ENCODE measurements around the gene ZNF776.

Gene ZNF776

GRCh38 chr19:57748029-57748428 is 1.4 kb downstream of the ZNF776 start:
- no peaks in the 10 kb centered on the region for H3K9me3 ChIP-seq (ENCODE audit: insufficient read depth, low read depth, low read length)
- H2BK12ac ChIP-seq (ENCODE audit: low read length), result no peak overlapping the region
- no peak overlapping the region for H2AK5ac ChIP-seq (ENCODE audit: low read length)
- peaks cover 14 to 29% of the 10 kb centered on the region in 2 experiments for H3K36me3 ChIP-seq (ENCODE audit: control insufficient read depth in 1 of 2, insufficient read depth in 2 of 2, low read length in 2 of 2)
- H3K4ac ChIP-seq (ENCODE audit: low read depth, low read length), result peak overlapping the region; percentile 65
- H2AFZ ChIP-seq (ENCODE audit: insufficient read depth, low read length, poor library complexity), result no peak overlapping the region
- no peak overlapping the region for H3K14ac ChIP-seq (ENCODE audit: low read length)
- no peak overlapping the region for H3K4me3 ChIP-seq (ENCODE audit: low read depth, low read length)
- no peak overlapping the region for H4K12ac ChIP-seq (ENCODE audit: low read depth, low read length)
- no peak overlapping the region for H4K8ac ChIP-seq (ENCODE audit: low read depth, low read length)
- no peak overlapping the region for H3K27ac ChIP-seq (ENCODE audit: low read depth, low read length)
- WGBS (ENCODE audit: extremely low coverage, insufficient coverage, insufficient read length), result no CpG with 5 or more reads among the region's 3 CpGs
- no peak overlapping the region for H3K23ac ChIP-seq (ENCODE audit: low read length)
- H2BK120ac ChIP-seq (ENCODE audit: insufficient read depth, low read length, poor library complexity), result no peak overlapping the region
- H3K79me2 ChIP-seq (ENCODE audit: control insufficient read depth, insufficient read depth, low read length, poor library complexity), result peaks cover 15% of the 10 kb centered on the region
- H3K9ac ChIP-seq (ENCODE audit: low read length), result no peak overlapping the region
- DNase-seq, result no peak
- no peaks in the 10 kb centered on the region for H3K27me3 ChIP-seq (ENCODE audit: insufficient read depth, low read length)
- H3K4me2 ChIP-seq (ENCODE audit: low read length), result peak overlapping the region; percentile 80
- H3K18ac ChIP-seq (ENCODE audit: low read length), result no peak overlapping the region
- peaks cover 4% of the 10 kb centered on the region for H3K79me1 ChIP-seq (ENCODE audit: low read length)
- H3K4me1 ChIP-seq (ENCODE audit: control insufficient read depth in 1 of 2, insufficient read depth in 2 of 2, low read length in 2 of 2), result peaks cover 4 to 5% of the 10 kb centered on the region in 2 experiments
- H2BK5ac ChIP-seq (ENCODE audit: low read depth, low read length, poor library complexity), result no peak overlapping the region
- no peak overlapping the region for H4K91ac ChIP-seq (ENCODE audit: low read depth, low read length)

- Histone ChIP-seq H2BK12ac (ENCODE audit: low read length) (no peak overlapping the region), H4K12ac (ENCODE audit: low read depth, low read length) (no peak overlapping the region), H3K4ac (ENCODE audit: low read depth, low read length) (no peak overlapping the region), H2BK120ac (ENCODE audit: insufficient read depth, low read length, poor library complexity) (no peak overlapping the region), H3K27ac (ENCODE audit: low read depth, low read length) (no peak overlapping the region), H3K18ac (ENCODE audit: low read length) (no peak overlapping the region), H4K91ac (ENCODE audit: low read depth, low read length) (no peak overlapping the region), H2BK5ac (ENCODE audit: low read depth, low read length, poor library complexity) (no peak overlapping the region), H3K79me2 (ENCODE audit: control insufficient read depth, insufficient read depth, low read length, poor library complexity) (peaks cover under 1% of the 10 kb centered on the region), H3K4me2 (ENCODE audit: low read length) (no peak overlapping the region), H3K4me3 (ENCODE audit: low read depth, low read length) (no peak overlapping the region), H3K36me3 (ENCODE audit: control insufficient read depth in 1 of 2, insufficient read depth in 2 of 2, low read length in 2 of 2) (peaks cover 22 to 72% of the 10 kb centered on the region in 2 experiments), H3K79me1 (ENCODE audit: low read length) (no peaks in the 10 kb centered on the region), H3K9ac (ENCODE audit: low read length) (no peak overlapping the region), H2AK5ac (ENCODE audit: low read length) (no peak overlapping the region), H3K14ac (ENCODE audit: low read length) (no peak overlapping the region), H4K8ac (ENCODE audit: low read depth, low read length) (no peak overlapping the region), H2AFZ (ENCODE audit: insufficient read depth, low read length, poor library complexity) (no peak overlapping the region), H3K27me3 (ENCODE audit: insufficient read depth, low read length) (no peaks in the 10 kb centered on the region), H3K23ac (ENCODE audit: low read length) (no peak overlapping the region), H3K4me1 (ENCODE audit: control insufficient read depth in 1 of 2, insufficient read depth in 2 of 2, low read length in 2 of 2) (no peaks in the 10 kb centered on the region), H3K9me3 (ENCODE audit: insufficient read depth, low read depth, low read length) (no peaks in the 10 kb centered on the region)
- no peak for DNase-seq
- WGBS (ENCODE audit: extremely low coverage, insufficient coverage, insufficient read length), result no CpG with 5 or more reads among the region's 10 CpGs
Measured at GRCh38 chr19:57754091-57754673, 7.6 kb downstream of the ZNF776 start.

- WGBS (ENCODE audit: extremely low coverage, insufficient coverage, insufficient read length), result no CpG with 5 or more reads among the region's 4 CpGs
- Histone ChIP-seq H3K4me2 (ENCODE audit: low read length) (peak overlapping the region; percentile 8), H2BK12ac (ENCODE audit: low read length) (no peak overlapping the region), H3K18ac (ENCODE audit: low read length) (no peak overlapping the region), H2AK5ac (ENCODE audit: low read length) (no peak overlapping the region), H4K12ac (ENCODE audit: low read depth, low read length) (no peak overlapping the region), H3K9ac (ENCODE audit: low read length) (no peak overlapping the region), H3K14ac (ENCODE audit: low read length) (no peak overlapping the region), H3K4ac (ENCODE audit: low read depth, low read length) (no peak overlapping the region), H3K9me3 (ENCODE audit: insufficient read depth, low read depth, low read length) (no peaks in the 10 kb centered on the region), H2AFZ (ENCODE audit: insufficient read depth, low read length, poor library complexity) (no peak overlapping the region), H3K36me3 (ENCODE audit: control insufficient read depth in 1 of 2, insufficient read depth in 2 of 2, low read length in 2 of 2) (peaks cover 31 to 78% of the 10 kb centered on the region in 2 experiments), H3K27me3 (ENCODE audit: insufficient read depth, low read length) (no peaks in the 10 kb centered on the region), H3K23ac (ENCODE audit: low read length) (no peak overlapping the region), H3K4me1 (ENCODE audit: control insufficient read depth in 1 of 2, insufficient read depth in 2 of 2, low read length in 2 of 2) (no peaks in the 10 kb centered on the region), H4K8ac (ENCODE audit: low read depth, low read length) (no peak overlapping the region), H3K79me1 (ENCODE audit: low read length) (no peaks in the 10 kb centered on the region), H3K4me3 (ENCODE audit: low read depth, low read length) (no peak overlapping the region), H2BK120ac (ENCODE audit: insufficient read depth, low read length, poor library complexity) (no peak overlapping the region), H3K27ac (ENCODE audit: low read depth, low read length) (no peak overlapping the region), H2BK5ac (ENCODE audit: low read depth, low read length, poor library complexity) (no peak overlapping the region), H3K79me2 (ENCODE audit: control insufficient read depth, insufficient read depth, low read length, poor library complexity) (no peaks in the 10 kb centered on the region), H4K91ac (ENCODE audit: low read depth, low read length) (no peak overlapping the region)
- no peak for DNase-seq
Measured at GRCh38 chr19:57755031-57755430, 8.4 kb downstream of the ZNF776 start.

GRCh38 chr19:57757941-57758340 is 11.3 kb downstream of the ZNF776 start:
- no peak overlapping the region for H2BK12ac ChIP-seq (ENCODE audit: low read length)
- DNase-seq, result no peak
- no peak overlapping the region for H3K23ac ChIP-seq (ENCODE audit: low read length)
- H3K79me2 ChIP-seq (ENCODE audit: control insufficient read depth, insufficient read depth, low read length, poor library complexity), result no peaks in the 10 kb centered on the region
- no peak overlapping the region for H3K9ac ChIP-seq (ENCODE audit: low read length)
- no peak overlapping the region for H3K14ac ChIP-seq (ENCODE audit: low read length)
- peaks cover 17 to 61% of the 10 kb centered on the region in 2 experiments for H3K36me3 ChIP-seq (ENCODE audit: control insufficient read depth in 1 of 2, insufficient read depth in 2 of 2, low read length in 2 of 2)
- no peak overlapping the region for H3K4ac ChIP-seq (ENCODE audit: low read depth, low read length)
- no peak overlapping the region for H3K18ac ChIP-seq (ENCODE audit: low read length)
- H4K91ac ChIP-seq (ENCODE audit: low read depth, low read length), result no peak overlapping the region
- no peak overlapping the region for H3K4me3 ChIP-seq (ENCODE audit: low read depth, low read length)
- H3K9me3 ChIP-seq (ENCODE audit: insufficient read depth, low read depth, low read length), result no peaks in the 10 kb centered on the region
- no peak overlapping the region for H4K12ac ChIP-seq (ENCODE audit: low read depth, low read length)
- no peak overlapping the region for H3K4me2 ChIP-seq (ENCODE audit: low read length)
- H2BK5ac ChIP-seq (ENCODE audit: low read depth, low read length, poor library complexity), result no peak overlapping the region
- no peaks in the 10 kb centered on the region for H3K79me1 ChIP-seq (ENCODE audit: low read length)
- no CpG with 5 or more reads among the region's 2 CpGs for WGBS (ENCODE audit: extremely low coverage, insufficient coverage, insufficient read length)
- H2BK120ac ChIP-seq (ENCODE audit: insufficient read depth, low read length, poor library complexity), result no peak overlapping the region
- H3K27ac ChIP-seq (ENCODE audit: low read depth, low read length), result no peak overlapping the region
- H2AK5ac ChIP-seq (ENCODE audit: low read length), result no peak overlapping the region
- H2AFZ ChIP-seq (ENCODE audit: insufficient read depth, low read length, poor library complexity), result no peak overlapping the region
- no peak overlapping the region for H4K8ac ChIP-seq (ENCODE audit: low read depth, low read length)
- H3K4me1 ChIP-seq (ENCODE audit: control insufficient read depth in 1 of 2, insufficient read depth in 2 of 2, low read length in 2 of 2), result no peaks in the 10 kb centered on the region
- no peaks in the 10 kb centered on the region for H3K27me3 ChIP-seq (ENCODE audit: insufficient read depth, low read length)
